K562 (cell line): ENCODE results near the gene UTS2R. TPM values are rescaled to one million over a fixed set of nuclear protein-coding genes. Genes with fewer than 3 reads are reported as not detected.

Experiments used
- BACH1 ChIP-seq: fragments of 200-800 bp; sonication (Bioruptor generic); IDR thresholded peaks from 2 replicates; pipeline ENCODE4 v1.6.1; 2016; ENCODE audit warnings: missing genetic modification characterization, missing compliant biosample characterization
- CHCHD3 ChIP-seq: fragments of 250-450 bp; sonication (Bioruptor Pico); IDR thresholded peaks from 2 replicates; pipeline ENCODE4 v2.1.2; 2022; ENCODE audit warnings: mild to moderate bottlenecking
- DACH1 ChIP-seq: fragments of 450-650 bp; IDR thresholded peaks from 2 replicates; pipeline ENCODE4 v1.6.1; 2018; ENCODE audit not compliant: partially characterized antibody
- DMBX1 ChIP-seq: fragments of 250-450 bp; sonication (Bioruptor Pico); IDR thresholded peaks from 2 replicates; pipeline ENCODE4 v1.8.0; 2022; ENCODE audit warnings: inconsistent platforms, mild to moderate bottlenecking, moderate library complexity, borderline replicate concordance
- ETS1 ChIP-seq: conservative IDR thresholded peaks from 2 replicates; pipeline ENCODE4 v1.6.1; 2011; ENCODE audit warnings: low read depth, mild to moderate bottlenecking, low read length; ENCODE audit not compliant: control insufficient read depth
- EWSR1 ChIP-seq: fragments of 450-650 bp; IDR thresholded peaks from 2 replicates; pipeline ENCODE4 v1.6.1; 2018; ENCODE audit warnings: borderline replicate concordance, mild to moderate bottlenecking, low read depth, moderate library complexity; ENCODE audit not compliant: partially characterized antibody
- FIP1L1 ChIP-seq: fragments of 200-400 bp; formaldehyde crosslinking; IDR thresholded peaks from 2 replicates; pipeline ENCODE4 v1.6.1; 2018; ENCODE audit warnings: mild to moderate bottlenecking, low read depth, low read length; ENCODE audit not compliant: poor library complexity, severe bottlenecking
- POU5F1 ChIP-seq: fragments of 150-350 bp; IDR thresholded peaks from 2 replicates; pipeline ENCODE4 v1.6.1; 2014; ENCODE audit warnings: borderline replicate concordance, low read length, low read depth, mild to moderate bottlenecking; ENCODE audit not compliant: partially characterized antibody
- ZFP36 ChIP-seq: fragments of 150-350 bp; IDR thresholded peaks from 2 replicates; pipeline ENCODE4 v1.6.1; 2018; ENCODE audit warnings: low read length, low read depth; ENCODE audit not compliant: partially characterized antibody
- ZNF165 ChIP-seq: fragments of 250-450 bp; sonication (Bioruptor Pico); IDR thresholded peaks from 2 replicates; pipeline ENCODE4 v1.4.0; 2020; ENCODE audit warnings: borderline replicate concordance
- ZNF384 ChIP-seq: IDR thresholded peaks from 2 replicates; pipeline ENCODE4 v1.6.1; 2012; ENCODE audit warnings: low read depth, low read length, improper control_type of control experiment
- ZNF696 ChIP-seq: fragments of 250-450 bp; sonication (Bioruptor Pico); conservative IDR thresholded peaks from 2 replicates; pipeline ENCODE4 v1.4.0; 2020; ENCODE audit warnings: mild to moderate bottlenecking, moderate library complexity
- ZNF740 ChIP-seq, 3 experiments: fragments of 200-800 bp in 1 of 3; sonication (Bioruptor generic) in 1 of 3; sonication (generic) in 1 of 3; formaldehyde crosslinking in 1 of 3; IDR thresholded peaks; 2 replicates each; pipeline versions ENCODE4 v1.6.1 to v1.8.0; 2016 to 2022; ENCODE audit warnings: mild to moderate bottlenecking in 2 of 3, missing compliant biosample characterization in 2 of 3, missing genetic modification characterization in 2 of 3, missing genetic modification reagents in 1 of 3
- ZNF79 ChIP-seq: fragments of 250-450 bp; sonication (Bioruptor Pico); IDR thresholded peaks from 2 replicates; pipeline ENCODE4 v1.4.0; 2020; ENCODE audit warnings: low read depth, mild to moderate bottlenecking, moderate library complexity
- polyA plus RNA-seq, 8 experiments: library from polyadenylated mRNA; depleted of rRNA in 4 of 8; stranded (reverse) in 5 of 8; unstranded in 3 of 8; fragments of >200 nt; fragmentation: Nextera tagmentation in 2 of 8; fragmentation: Illumina TruSeq in 1 of 8; extraction: Ambion mirVana in 2 of 8; extraction: Trizol in 1 of 8; gene quantifications; 2 replicates each; pipeline versions ENCODE4 v1.2.1 to v1.2.3, GENCODE V29; 2011 to 2014; ENCODE audit warnings: inconsistent platforms in 1 of 8, missing spikeins in 1 of 8
- total RNA-seq, 7 experiments: library from RNA; depleted of rRNA in 6 of 7; stranded (reverse); fragments of >200 nt in 6 of 7; fragmentation: Illumina TruSeq in 2 of 7; extraction: Trizol in 2 of 7; gene quantifications; 2 replicates each; pipeline versions ENCODE4 v1.2.1 to v1.2.3, GENCODE V29; 2011 to 2021; ENCODE audit warnings: low replicate concordance in 1 of 7
- TF ChIP-seq, protein P1 (sequence below): sonication (generic); formaldehyde crosslinking; IDR thresholded peaks from 2 replicates; pipeline ENCODE4 v1.8.0; 2022; ENCODE audit warnings: mild to moderate bottlenecking, missing genetic modification reagents
- TF ChIP-seq, protein P2 (sequence below): fragments of 250-450 bp; sonication (Bioruptor Pico); IDR thresholded peaks from 2 replicates; pipeline ENCODE4 v1.5.0; 2021; ENCODE audit warnings: mild to moderate bottlenecking, moderate library complexity

The UTS2R gene
- total and polyA plus RNA-seq, 9 of the 15 experiments (the other 6 are each of a cell fraction or from before 2014, with no cell fraction given): 0.22 TPM; not detected in 8

DNA sequence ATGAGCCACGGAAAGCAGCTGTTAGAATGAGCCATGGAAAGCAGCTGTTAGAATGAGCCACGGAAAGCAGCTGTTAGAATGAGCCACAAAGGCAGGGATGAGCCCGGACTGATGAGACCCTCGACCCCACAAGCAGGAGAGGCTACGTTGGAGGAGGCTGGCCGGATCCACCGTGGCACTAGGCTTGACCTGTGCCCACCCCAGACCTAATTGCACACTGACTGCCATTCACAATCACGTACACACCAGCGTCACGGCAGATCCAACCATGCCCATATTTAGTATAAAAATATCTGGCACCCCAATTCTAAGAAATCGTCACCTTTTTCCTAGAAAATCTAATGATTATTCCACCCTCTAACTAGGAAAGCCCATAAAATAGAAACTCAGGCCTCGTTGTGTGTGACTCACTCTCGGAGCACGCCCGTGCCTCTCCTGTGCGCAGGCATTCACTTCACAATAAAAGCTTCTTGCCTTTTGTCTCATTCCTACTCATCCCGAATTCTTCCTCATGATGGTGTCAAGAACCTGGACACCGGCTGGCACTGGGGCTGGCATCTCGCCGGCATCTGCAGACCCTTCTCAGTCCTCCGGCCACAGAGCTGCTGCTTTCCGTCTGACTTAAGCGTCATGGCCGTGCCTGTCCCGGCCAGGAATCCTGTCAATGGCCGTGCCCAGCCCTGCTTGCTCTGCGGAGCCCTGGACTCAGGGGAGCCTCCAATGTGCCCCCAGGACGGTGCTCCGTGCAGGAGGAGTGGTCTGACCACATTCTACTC, 32.5 kb upstream of the UTS2R start (continued):
- TF ChIP-seq, protein P1, sequence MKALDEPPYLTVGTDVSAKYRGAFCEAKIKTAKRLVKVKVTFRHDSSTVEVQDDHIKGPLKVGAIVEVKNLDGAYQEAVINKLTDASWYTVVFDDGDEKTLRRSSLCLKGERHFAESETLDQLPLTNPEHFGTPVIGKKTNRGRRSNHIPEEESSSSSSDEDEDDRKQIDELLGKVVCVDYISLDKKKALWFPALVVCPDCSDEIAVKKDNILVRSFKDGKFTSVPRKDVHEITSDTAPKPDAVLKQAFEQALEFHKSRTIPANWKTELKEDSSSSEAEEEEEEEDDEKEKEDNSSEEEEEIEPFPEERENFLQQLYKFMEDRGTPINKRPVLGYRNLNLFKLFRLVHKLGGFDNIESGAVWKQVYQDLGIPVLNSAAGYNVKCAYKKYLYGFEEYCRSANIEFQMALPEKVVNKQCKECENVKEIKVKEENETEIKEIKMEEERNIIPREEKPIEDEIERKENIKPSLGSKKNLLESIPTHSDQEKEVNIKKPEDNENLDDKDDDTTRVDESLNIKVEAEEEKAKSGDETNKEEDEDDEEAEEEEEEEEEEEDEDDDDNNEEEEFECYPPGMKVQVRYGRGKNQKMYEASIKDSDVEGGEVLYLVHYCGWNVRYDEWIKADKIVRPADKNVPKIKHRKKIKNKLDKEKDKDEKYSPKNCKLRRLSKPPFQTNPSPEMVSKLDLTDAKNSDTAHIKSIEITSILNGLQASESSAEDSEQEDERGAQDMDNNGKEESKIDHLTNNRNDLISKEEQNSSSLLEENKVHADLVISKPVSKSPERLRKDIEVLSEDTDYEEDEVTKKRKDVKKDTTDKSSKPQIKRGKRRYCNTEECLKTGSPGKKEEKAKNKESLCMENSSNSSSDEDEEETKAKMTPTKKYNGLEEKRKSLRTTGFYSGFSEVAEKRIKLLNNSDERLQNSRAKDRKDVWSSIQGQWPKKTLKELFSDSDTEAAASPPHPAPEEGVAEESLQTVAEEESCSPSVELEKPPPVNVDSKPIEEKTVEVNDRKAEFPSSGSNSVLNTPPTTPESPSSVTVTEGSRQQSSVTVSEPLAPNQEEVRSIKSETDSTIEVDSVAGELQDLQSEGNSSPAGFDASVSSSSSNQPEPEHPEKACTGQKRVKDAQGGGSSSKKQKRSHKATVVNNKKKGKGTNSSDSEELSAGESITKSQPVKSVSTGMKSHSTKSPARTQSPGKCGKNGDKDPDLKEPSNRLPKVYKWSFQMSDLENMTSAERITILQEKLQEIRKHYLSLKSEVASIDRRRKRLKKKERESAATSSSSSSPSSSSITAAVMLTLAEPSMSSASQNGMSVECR (CRISPR knock-in tag): peak; percentile 48; the same call in 1 of the 2 replicates
- TF ChIP-seq BACH1 (tag) (peak; percentile 72; the same call in 1 of the 2 replicates), ZNF165 (CRISPR knock-in tag) (no peak), CHCHD3 (CRISPR knock-in tag) (no peak), ETS1 (no peak), DACH1 (peak; percentile 89), EWSR1 (no peak), DMBX1 (CRISPR knock-in tag) (0 out of 2 replicates have a peak, but pooled peaks have one; percentile 35), ZNF696 (no peak), ZNF384 (no peak), FIP1L1 (no peak), ZNF79 (CRISPR knock-in tag) (no peak), ZFP36 (no peak), POU5F1 (no peak), ZNF740 (CRISPR knock-in tag; IDR thresholded peaks at IDR 0.05) (no peak), ZNF740 (tag; IDR thresholded peaks at IDR 0.05) (no peak)
- TF ChIP-seq, protein P2, sequence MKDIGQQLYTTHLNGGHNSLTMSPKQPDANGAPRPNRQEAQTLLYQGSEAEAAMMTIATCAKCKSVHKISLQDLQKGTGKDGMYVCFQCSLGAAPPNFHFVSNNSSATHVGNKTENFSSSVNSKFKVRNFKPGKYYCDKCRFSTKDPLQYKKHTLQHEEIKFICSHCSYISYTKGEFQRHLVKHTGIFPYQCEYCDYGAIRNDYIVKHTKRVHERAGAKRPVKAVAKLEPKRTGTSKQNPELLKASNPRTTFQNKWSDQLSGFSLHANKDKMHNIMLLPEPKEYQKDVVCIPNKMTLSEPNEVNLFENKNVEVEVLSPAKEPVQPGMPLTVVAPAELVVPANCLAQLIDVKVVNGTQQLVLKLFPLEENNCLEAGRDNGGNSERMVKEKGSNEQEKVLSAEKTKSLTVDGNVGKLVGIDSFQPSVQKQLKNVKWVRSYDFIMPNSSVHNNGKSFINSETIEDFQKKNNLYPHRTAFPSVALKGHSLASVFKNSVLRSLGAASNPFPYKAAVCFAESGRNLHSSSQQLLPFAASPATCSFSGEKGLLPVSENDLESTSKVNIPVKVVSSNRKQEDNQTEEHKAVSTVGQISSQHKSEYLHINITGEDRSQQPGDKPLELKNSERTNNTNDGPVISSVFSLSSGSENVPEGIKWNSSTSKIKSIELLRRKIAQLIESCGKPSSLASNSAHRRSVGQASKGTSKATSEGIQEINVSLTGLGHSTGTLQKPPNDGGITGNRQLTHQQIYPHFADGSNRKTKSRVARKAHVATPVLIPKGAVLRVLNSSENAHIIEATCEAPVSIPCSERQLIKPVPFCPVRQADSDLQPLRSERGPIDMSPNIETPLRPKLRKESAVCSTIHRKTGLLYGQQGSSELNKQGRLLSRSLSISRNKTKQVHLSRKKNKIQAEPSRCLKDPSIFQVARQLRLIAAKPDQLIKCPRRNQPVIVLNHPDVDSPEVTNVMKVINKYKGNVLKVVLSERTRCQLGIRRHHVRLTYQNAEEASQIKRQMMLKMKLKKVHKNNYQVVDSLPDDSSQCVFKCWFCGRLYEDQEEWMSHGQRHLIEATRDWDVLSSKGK: no peak
